Body of pancreas (tissue), 4 donors: Measurements from ENCODE around the gene LRRC8B.

Experiments used
- POLR2A ChIP-seq, 3 donors: fragments of 450-650 bp; IDR thresholded peaks; one replicate each; pipeline ENCODE4 v1.6.1; 2016; ENCODE audit warnings: antibody characterized with exemption in 3 of 3, mild to moderate bottlenecking in 2 of 3
- TF ChIP-seq, protein P1 (sequence below), 7 experiments: fragments of 450-650 bp in 4 of 7; fragments of 200-600 bp in 3 of 7; sonication (generic) in 3 of 7; IDR thresholded peaks; one replicate each; pipeline ENCODE4 v1.5.1; 2016 to 2019; ENCODE audit warnings: antibody characterized with exemption in 7 of 7

GRCh38 chr1:89624715-89625323, 100.2 kb downstream of the LRRC8B start:
- TF ChIP-seq, protein P1, sequence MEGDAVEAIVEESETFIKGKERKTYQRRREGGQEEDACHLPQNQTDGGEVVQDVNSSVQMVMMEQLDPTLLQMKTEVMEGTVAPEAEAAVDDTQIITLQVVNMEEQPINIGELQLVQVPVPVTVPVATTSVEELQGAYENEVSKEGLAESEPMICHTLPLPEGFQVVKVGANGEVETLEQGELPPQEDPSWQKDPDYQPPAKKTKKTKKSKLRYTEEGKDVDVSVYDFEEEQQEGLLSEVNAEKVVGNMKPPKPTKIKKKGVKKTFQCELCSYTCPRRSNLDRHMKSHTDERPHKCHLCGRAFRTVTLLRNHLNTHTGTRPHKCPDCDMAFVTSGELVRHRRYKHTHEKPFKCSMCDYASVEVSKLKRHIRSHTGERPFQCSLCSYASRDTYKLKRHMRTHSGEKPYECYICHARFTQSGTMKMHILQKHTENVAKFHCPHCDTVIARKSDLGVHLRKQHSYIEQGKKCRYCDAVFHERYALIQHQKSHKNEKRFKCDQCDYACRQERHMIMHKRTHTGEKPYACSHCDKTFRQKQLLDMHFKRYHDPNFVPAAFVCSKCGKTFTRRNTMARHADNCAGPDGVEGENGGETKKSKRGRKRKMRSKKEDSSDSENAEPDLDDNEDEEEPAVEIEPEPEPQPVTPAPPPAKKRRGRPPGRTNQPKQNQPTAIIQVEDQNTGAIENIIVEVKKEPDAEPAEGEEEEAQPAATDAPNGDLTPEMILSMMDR (IDR thresholded peaks at IDR 0.05): no peak
- no peak for TF ChIP-seq POLR2A (IDR thresholded peaks at IDR 0.05)
